Measurements from ENCODE around the gene ALDH16A1. TPM values are rescaled to one million over a fixed set of nuclear protein-coding genes. Genes with fewer than 3 reads are reported as not detected.

Gene ALDH16A1
- total RNA-seq, 4 donors from 2014 or later = 26.6 to 47.2 (median 42.6) TPM

DNA sequence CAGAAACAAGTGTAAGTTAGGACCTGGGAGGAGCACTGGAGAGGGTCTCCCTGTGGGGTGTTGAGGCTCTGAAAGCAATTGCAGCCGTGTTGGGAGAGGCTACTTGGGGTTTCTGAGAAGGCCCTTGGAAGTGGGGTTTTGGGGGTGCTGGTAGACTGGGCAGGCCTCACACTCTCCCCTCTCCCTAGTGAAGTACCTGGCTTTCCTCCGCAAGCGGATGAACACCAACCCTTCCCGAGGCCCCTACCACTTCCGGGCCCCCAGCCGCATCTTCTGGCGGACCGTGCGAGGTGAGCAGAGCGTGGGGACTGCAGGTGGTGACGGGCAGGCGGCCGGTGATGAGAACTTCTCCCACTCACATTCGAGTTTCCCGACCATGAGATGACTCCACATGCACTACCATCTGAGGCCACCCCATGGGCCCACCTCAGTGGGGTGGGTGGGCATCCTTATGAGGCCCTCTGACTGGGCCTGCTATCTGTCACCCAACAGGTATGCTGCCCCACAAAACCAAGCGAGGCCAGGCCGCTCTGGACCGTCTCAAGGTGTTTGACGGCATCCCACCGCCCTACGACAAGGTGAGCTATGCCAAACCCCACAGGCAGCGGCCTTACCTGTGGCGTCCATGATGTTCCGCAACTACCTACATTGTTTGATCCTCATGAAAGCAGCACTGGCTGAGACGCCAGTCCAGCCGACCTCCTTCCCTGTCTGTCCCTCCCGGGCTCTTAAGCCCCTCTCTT lies 37.4 kb downstream of the ALDH16A1 start:
- no peak overlapping the region for H3K4me3 ChIP-seq (ENCODE audit: low read depth, poor library complexity, severe bottlenecking)
- no peak for DNase-seq (ENCODE audit: low spot score in 2 of 2)
- TF ChIP-seq, protein P1, sequence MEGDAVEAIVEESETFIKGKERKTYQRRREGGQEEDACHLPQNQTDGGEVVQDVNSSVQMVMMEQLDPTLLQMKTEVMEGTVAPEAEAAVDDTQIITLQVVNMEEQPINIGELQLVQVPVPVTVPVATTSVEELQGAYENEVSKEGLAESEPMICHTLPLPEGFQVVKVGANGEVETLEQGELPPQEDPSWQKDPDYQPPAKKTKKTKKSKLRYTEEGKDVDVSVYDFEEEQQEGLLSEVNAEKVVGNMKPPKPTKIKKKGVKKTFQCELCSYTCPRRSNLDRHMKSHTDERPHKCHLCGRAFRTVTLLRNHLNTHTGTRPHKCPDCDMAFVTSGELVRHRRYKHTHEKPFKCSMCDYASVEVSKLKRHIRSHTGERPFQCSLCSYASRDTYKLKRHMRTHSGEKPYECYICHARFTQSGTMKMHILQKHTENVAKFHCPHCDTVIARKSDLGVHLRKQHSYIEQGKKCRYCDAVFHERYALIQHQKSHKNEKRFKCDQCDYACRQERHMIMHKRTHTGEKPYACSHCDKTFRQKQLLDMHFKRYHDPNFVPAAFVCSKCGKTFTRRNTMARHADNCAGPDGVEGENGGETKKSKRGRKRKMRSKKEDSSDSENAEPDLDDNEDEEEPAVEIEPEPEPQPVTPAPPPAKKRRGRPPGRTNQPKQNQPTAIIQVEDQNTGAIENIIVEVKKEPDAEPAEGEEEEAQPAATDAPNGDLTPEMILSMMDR (IDR thresholded peaks at IDR 0.05) = no peak
- no peak for TF ChIP-seq POLR2A (IDR thresholded peaks at IDR 0.05)
- WGBS, 2 donors = 84 to 85% methylated on average over 23 to 27 of the region's 27 CpGs
- intact Hi-C loops (cut with DNase I; ENCODE audit: low total_unique reads) = no loop called here

DNA sequence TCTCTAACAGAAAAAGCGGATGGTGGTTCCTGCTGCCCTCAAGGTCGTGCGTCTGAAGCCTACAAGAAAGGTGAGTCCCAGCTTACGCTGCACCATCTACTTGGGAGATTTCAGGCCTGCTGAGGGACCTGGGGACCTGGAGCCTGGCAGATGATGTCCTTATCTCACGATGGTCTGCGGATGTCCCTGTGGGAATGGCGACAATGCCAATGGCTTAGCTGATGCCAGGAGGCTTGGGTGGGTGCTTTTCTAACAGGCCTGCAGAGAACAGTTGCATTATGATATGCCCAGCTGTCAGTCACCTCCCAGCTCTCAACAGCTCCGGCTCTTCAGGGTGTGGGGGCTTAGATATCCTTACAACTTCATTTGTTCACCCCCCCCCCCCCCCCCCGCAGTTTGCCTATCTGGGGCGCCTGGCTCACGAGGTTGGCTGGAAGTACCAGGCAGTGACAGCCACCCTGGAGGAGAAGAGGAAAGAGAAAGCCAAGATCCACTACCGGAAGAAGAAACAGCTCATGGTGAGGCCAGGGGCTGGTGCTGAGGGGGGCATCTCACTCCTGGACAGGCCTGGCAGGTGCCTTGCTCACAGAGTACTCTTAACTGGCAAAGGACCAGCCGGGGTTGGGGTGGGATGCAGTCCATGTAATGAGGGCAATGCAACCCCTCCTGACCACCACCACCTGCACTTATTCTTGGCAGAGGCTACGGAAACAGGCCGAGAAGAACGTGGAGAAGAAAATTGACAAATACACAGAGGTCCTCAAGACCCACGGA lies 38.2 kb downstream of the ALDH16A1 start:
- TF ChIP-seq, protein P1 (IDR thresholded peaks at IDR 0.05) = no peak
- no peak for TF ChIP-seq POLR2A (IDR thresholded peaks at IDR 0.05)
- H3K4me3 ChIP-seq (ENCODE audit: low read depth, poor library complexity, severe bottlenecking) = no peak overlapping the region
- intact Hi-C loops (cut with DNase I; ENCODE audit: low total_unique reads) = no loop called here
- 76 to 78% methylated on average over 17 of the region's 17 CpGs for WGBS, 2 donors
- DNase-seq (ENCODE audit: low spot score in 2 of 2) = no peak

DNA sequence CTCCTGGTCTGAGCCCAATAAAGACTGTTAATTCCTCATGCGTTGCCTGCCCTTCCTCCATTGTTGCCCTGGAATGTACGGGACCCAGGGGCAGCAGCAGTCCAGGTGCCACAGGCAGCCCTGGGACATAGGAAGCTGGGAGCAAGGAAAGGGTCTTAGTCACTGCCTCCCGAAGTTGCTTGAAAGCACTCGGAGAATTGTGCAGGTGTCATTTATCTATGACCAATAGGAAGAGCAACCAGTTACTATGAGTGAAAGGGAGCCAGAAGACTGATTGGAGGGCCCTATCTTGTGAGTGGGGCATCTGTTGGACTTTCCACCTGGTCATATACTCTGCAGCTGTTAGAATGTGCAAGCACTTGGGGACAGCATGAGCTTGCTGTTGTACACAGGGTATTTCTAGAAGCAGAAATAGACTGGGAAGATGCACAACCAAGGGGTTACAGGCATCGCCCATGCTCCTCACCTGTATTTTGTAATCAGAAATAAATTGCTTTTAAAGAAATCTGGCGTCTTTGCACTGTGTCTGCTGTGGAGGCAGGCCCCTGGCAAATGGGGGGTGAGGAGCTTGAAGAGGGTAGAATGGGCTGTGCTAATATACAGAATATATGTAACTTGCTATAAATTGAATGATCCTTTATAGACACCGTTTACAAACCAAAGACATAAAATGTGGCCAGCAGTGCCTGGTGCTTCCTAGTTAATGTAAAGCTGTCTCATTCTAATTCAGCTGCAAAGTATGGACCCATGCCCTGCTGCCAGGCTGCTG lies 39.0 kb downstream of the ALDH16A1 start:
- TF ChIP-seq, protein P1 (IDR thresholded peaks at IDR 0.05) = no peak
- no peak for TF ChIP-seq POLR2A (IDR thresholded peaks at IDR 0.05)
- no peak for DNase-seq (ENCODE audit: low spot score in 2 of 2)
- 68 to 72% methylated on average over 7 of the region's 7 CpGs for WGBS, 2 donors
- H3K4me3 ChIP-seq (ENCODE audit: low read depth, poor library complexity, severe bottlenecking) = no peak overlapping the region
- intact Hi-C loops (cut with DNase I; ENCODE audit: low total_unique reads) = no loop called here

DNA sequence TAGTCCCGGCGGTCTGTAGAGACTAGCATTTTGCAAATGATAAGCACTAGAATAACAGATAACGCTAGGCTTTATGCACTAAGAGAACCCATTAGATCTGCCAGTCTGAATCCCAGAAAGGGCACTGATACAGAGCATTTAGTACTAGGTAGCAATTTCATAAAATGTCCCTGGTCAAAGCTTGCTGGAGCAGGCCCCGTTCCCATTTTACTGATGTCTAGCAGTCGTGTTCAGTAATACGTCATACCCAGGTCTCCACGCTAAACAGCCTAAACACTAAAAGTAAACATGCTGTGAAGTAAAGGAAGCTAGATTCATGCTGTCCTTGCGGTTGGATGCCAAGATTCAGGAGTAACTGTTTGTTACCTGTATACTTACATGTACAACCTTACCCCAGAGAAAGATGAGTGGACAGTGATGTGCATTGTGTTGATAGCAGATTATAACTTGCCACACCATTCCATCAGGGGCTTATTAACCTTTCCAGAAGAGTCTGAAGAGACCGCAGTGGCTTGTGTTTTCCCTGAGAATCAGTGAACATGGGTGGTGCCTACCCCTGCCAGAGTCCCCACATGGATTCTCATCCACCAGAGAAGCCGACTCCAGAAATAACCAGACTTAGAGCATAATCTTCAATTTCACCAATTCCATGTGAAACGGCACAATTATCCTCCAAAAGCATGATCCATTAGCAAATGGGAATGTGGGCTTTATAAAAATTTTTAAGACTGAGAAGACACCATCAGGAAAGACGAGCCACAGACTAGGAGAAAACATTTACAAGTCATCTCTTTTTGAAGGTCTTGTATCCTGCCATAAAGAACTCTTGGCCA lies 39.8 kb downstream of the ALDH16A1 start:
- TF ChIP-seq POLR2A (IDR thresholded peaks at IDR 0.05) = no peak
- TF ChIP-seq, protein P1 (IDR thresholded peaks at IDR 0.05) = no peak
- no peak for DNase-seq (ENCODE audit: low spot score in 2 of 2)
- H3K4me3 ChIP-seq (ENCODE audit: low read depth, poor library complexity, severe bottlenecking) = no peak overlapping the region
- intact Hi-C loops (cut with DNase I; ENCODE audit: low total_unique reads) = no loop called here
- 68 to 69% methylated on average over 12 of the region's 12 CpGs for WGBS, 2 donors

DNA sequence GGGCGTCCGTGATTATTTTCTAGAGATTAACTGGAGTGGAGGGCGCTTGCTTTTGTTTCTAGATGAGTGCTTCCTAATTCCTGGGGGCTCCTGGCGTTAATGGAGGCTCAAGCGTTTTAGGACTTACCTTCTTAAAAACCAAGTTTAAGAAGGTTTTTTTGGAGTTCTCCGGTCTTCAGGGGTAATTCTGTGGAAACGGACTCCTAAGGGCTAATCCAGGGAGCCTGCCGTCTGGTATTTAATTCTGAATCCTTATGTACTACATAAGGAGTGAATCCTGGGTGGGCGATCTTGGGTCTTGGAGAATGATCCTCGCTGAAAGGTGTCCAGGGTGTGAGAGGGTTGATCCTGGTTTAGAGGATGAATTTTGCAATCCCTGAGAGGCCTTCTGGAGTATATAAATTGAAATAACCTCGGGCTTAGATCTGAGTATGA lies 43.6 kb downstream of the ALDH16A1 start:
- H3K4me3 ChIP-seq (ENCODE audit: low read depth, poor library complexity, severe bottlenecking) = peak overlapping the region; percentile 68
- no peak for TF ChIP-seq POLR2A (IDR thresholded peaks at IDR 0.05)
- TF ChIP-seq, protein P1 (IDR thresholded peaks at IDR 0.05) = no peak
- DNase-seq (ENCODE audit: low spot score in 2 of 2) = no peak
- 0% methylated on average over 11 of the region's 11 CpGs for WGBS, 2 donors
- intact Hi-C loops (cut with DNase I; ENCODE audit: low total_unique reads) = no loop called here
